GM18505 (cell line): Measurements from ENCODE around the gene RIMKLA.

ENCODE experiments used
- ATAC-seq: cut with Tn5 transposase; IDR thresholded peaks from one replicate; pipeline ENCODE4 v1.9.1; 2021; ENCODE audit not compliant: unreplicated experiment
- POLR2A ChIP-seq: IDR thresholded peaks from 4 replicates; pipeline ENCODE4 v1.6.1; 2011; ENCODE audit warnings: borderline replicate concordance; ENCODE audit not compliant: insufficient read depth, insufficient read length; ENCODE audit errors: extremely low read depth

Gene RIMKLA

GRCh38 chr1:42392967-42393848, 12.6 kb downstream of the RIMKLA start:
- ATAC-seq = no peak
- no peak for TF ChIP-seq POLR2A

- TF ChIP-seq POLR2A = no peak
- no peak for ATAC-seq
These were observed 18.9 kb downstream of the RIMKLA start for GRCh38 chr1:42399315-42400100.

GRCh38 chr1:42403880-42404400, 23.3 kb downstream of the RIMKLA start:
- ATAC-seq = no peak
- no peak for TF ChIP-seq POLR2A

GRCh38 chr1:42414551-42415496, 34.2 kb downstream of the RIMKLA start:
- TF ChIP-seq POLR2A = no peak
- ATAC-seq = no peak

GRCh38 chr1:42417166-42417565, 36.6 kb downstream of the RIMKLA start:
- ATAC-seq = no peak
- TF ChIP-seq POLR2A = no peak

- ATAC-seq = no peak
- no peak for TF ChIP-seq POLR2A
These were observed 37.9 kb downstream of the RIMKLA start for GRCh38 chr1:42418516-42418915.

- no peak for ATAC-seq
- no peak for TF ChIP-seq POLR2A
These were observed 38.7 kb downstream of the RIMKLA start for GRCh38 chr1:42419126-42419821.

- ATAC-seq = no peak
These were observed 39.5 kb downstream of the RIMKLA start for GRCh38 chr1:42420121-42420520.

GRCh38 chr1:42420911-42421585, 40.5 kb downstream of the RIMKLA start:
- no peak for ATAC-seq
- no peak for TF ChIP-seq POLR2A

More at GRCh38 chr1:42420121-42420520, 39.5 kb downstream of the RIMKLA start:
- TF ChIP-seq POLR2A = no peak

- ATAC-seq = no peak
- no peak for TF ChIP-seq POLR2A
These were observed 42.1 kb downstream of the RIMKLA start for GRCh38 chr1:42422737-42423136.

GRCh38 chr1:42423681-42424080, 43.1 kb downstream of the RIMKLA start:
- no peak for ATAC-seq
- no peak for TF ChIP-seq POLR2A
